Pancreas (tissue), 10 donors: ENCODE measurements around the gene HOXD12. TPM values are rescaled to one million over a fixed set of nuclear protein-coding genes. Genes with fewer than 3 reads are reported as not detected.
A peak's percentile ranks its signal among the peaks of the same experiment; 100 is the strongest.

ENCODE experiments used
- ATAC-seq, 4 donors: fragments of 200-7000 bp; cut with Tn5 transposase; one replicate each; pipeline versions ENCODE4 v1.8.0 to v1.9.1; 2020; ENCODE audit warnings: mild to moderate bottlenecking in 4 of 4, moderate library complexity in 4 of 4
- DNase-seq, 6 donors: peaks; one replicate each; pipeline ENCODE4 v3.0.0-alpha.2; 2020
- FAIRE-seq: peaks from 2 replicates; lab custom pipeline; 2012; peaks lifted over from hg19 to GRCh38; lab: Jason Lieb, UNC
- H3K27ac ChIP-seq, 4 donors: fragments of 200-600 bp; sonication (generic); 1 replicate in 3 of 4; 2 replicates in 1 of 4; pipeline versions ENCODE4 v1.5.0 to v1.8.0; 2020
- H3K27me3 ChIP-seq, 4 donors: fragments of 200-600 bp; one replicate each; pipeline ENCODE4 v1.8.0; 2021
- H3K36me3 ChIP-seq, 3 donors: fragments of 200-600 bp; sonication (generic) in 1 of 3; one replicate each; pipeline versions ENCODE4 v1.5.0 to v1.8.0; 2020 to 2021
- H3K4me1 ChIP-seq, 3 donors: fragments of 200-600 bp; one replicate each; pipeline ENCODE4 v1.8.0; 2021
- H3K4me3 ChIP-seq, 4 donors: fragments of 200-600 bp; sonication (generic) in 2 of 4; one replicate each; pipeline versions ENCODE4 v1.5.0 to v1.8.0; 2020 to 2021
- H3K9me3 ChIP-seq, 4 donors: fragments of 200-600 bp; one replicate each; pipeline ENCODE4 v1.8.0; 2021
- whole genome bisulfite sequencing, 2 donors: extraction: QIAGEN DNeasy Blood & Tissue Kit; methylation state at CpG; one replicate each; pipeline ENCODE4 v1.1.7; 2013; 5-methylcytosine and 5-hydroxymethylcytosine counted together
- intact Hi-C, 3 donors: fragments of 100-400 bp; cut with DNase I; formaldehyde crosslinking; loops; one replicate each; pipeline versions ENCODE4 v1.11.1 to v1.14.2; 2022
- polyA plus RNA-seq, 2 donors: library from polyadenylated mRNA; stranded (reverse); fragments of 200-250 nt; gene quantifications; one replicate each; pipeline ENCODE4 v1.2.3, GENCODE V29; 2013
- total RNA-seq, 6 donors: library from RNA; stranded (reverse); fragmentation: NEBNext Ultra II Directional in 4 of 6; extraction: Animal tissue kit (Norgen Biotek cat#: 25700) in 4 of 6; gene quantifications; one replicate each; pipeline versions ENCODE4 v1.2.1 to v1.2.4, GENCODE V29; 2021 to 2023
- TF ChIP-seq, protein P1 (sequence below), 4 donors: fragments of 200-600 bp; sonication (generic) in 3 of 4; IDR thresholded peaks; one replicate each; pipeline versions ENCODE4 v1.5.0 to v1.8.0; 2021; ENCODE audit warnings: antibody characterized with exemption in 4 of 4
- donor health status: healthy with polysubstance abuse.
- donor health status: DM: no; HTN: no; CAD: no; lungs with moderate emphysema.
- donor health status: DM: no; HTN: no; CAD: no.
- donor health status: control.
- donor health status: control.
- donor health status: Bipolar disorder and iron deficiency.
- donor health status: DM: yes; HTN: yes; CAD: no.
- donor health status: DM: no; HTN: no; CAD: no.
- donor health status: DM: no; HTN: no; CAD: no.
- donor health status: DM: yes; HTN: yes; CAD: no.

The HOXD12 gene
- total and polyA plus RNA-seq, 8 donors: not detected

DNA sequence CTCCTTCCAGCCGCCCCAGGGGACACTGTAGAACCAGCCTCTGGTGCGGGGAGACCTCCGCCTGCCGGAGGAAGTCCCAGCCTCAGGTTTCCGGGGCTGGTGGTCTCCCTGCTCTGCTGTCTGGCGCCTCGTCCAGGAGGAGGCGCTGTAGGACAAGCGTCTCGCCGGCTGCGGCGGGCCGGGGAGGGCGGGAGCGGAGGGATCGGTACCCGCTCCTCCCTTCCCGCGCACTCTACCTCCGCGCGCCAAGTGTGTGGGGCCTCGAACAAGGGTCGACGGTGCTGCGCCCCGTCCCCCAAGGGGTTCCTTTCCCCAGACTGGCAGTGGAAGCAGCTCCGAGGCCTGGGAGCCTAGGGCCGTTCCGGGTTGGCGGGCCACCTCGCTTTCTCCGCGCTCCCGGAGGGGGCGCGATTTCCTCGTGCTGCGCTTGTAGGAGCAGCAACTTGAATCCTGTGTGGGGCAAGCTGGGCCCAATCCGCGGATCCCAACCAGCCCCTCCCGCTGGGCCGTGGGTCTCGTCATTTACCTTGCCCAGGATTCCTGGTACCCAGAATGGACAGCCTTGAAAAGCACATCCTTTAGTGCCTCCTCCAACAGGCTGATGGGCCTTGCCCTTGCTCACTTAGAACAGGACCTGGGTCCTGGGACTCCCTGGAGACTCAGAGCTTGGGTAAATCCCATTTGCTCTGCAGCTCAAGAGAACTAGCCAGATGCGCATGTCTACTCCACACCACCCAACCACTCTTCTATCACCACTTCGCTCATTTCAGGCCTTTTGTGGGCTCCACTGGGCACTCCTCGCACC, 41.1 kb downstream of the HOXD12 start:
- WGBS, 2 donors: 9 to 10% methylated on average over 37 to 48 of the region's 48 CpGs
- Histone ChIP-seq H3K27ac (no peak overlapping the region), H3K4me1 (peaks cover 0 to 6% (median 0%) of the 10 kb centered on the region in 3 donors), H3K27me3 (peaks cover 0 to 61% (median 12%) of the 10 kb centered on the region in 4 donors), H3K9me3 (no peaks in the 10 kb centered on the region), H3K4me3 (peak overlapping the region in 2 of 4 donors; percentile 33 to 46), H3K36me3 (no peaks in the 10 kb centered on the region)
- TF ChIP-seq, protein P1, sequence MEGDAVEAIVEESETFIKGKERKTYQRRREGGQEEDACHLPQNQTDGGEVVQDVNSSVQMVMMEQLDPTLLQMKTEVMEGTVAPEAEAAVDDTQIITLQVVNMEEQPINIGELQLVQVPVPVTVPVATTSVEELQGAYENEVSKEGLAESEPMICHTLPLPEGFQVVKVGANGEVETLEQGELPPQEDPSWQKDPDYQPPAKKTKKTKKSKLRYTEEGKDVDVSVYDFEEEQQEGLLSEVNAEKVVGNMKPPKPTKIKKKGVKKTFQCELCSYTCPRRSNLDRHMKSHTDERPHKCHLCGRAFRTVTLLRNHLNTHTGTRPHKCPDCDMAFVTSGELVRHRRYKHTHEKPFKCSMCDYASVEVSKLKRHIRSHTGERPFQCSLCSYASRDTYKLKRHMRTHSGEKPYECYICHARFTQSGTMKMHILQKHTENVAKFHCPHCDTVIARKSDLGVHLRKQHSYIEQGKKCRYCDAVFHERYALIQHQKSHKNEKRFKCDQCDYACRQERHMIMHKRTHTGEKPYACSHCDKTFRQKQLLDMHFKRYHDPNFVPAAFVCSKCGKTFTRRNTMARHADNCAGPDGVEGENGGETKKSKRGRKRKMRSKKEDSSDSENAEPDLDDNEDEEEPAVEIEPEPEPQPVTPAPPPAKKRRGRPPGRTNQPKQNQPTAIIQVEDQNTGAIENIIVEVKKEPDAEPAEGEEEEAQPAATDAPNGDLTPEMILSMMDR (IDR thresholded peaks at IDR 0.05): peak; percentile 68 to 86 (median 76)
- DNase-seq (peak; percentile 42 to 89 (median 68)), ATAC-seq (peak; percentile 84 to 97 (median 96)), FAIRE-seq (no peak)
- intact Hi-C loops: loop anchor here (5.0 to 10.0 kb wide), 3 partner anchors 312 to 504 kb away; no protein-coding TSS in a partner anchor

DNA sequence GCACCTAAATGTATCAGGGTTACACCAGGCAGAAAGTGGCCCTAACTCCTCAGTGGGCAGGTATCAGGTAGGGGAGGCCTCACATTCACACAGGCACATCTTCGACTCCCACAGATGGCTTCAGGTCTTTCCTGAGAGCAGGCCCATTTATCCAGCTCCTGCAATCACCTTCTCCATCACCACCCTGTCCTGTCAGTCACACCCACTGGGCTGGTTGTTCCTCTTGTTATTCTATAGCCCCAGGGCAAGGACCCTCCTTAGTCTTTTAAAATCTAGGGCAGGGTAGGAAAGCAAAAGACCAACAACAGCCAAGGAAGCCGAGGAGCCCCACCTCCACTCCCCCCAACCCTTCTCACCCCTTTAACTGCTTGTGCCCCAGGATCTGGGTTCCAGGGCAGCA, 42.7 kb downstream of the HOXD12 start:
- Histone ChIP-seq H3K9me3 (no peaks in the 10 kb centered on the region), H3K4me1 (no peaks in the 10 kb centered on the region), H3K36me3 (no peaks in the 10 kb centered on the region), H3K27me3 (peaks cover 0 to 53% (median 14%) of the 10 kb centered on the region in 4 donors), H3K4me3 (no peak overlapping the region), H3K27ac (no peak overlapping the region)
- FAIRE-seq: no peak
- TF ChIP-seq, protein P1 (IDR thresholded peaks at IDR 0.05): no peak
- intact Hi-C loops: loop anchor here (5.0 to 10.0 kb wide), 3 partner anchors 310 to 503 kb away; no protein-coding TSS in a partner anchor
- DNase-seq: no peak
- WGBS, 2 donors: 73 to 77% methylated on average over 2 of the region's 2 CpGs
- ATAC-seq: no peak

DNA sequence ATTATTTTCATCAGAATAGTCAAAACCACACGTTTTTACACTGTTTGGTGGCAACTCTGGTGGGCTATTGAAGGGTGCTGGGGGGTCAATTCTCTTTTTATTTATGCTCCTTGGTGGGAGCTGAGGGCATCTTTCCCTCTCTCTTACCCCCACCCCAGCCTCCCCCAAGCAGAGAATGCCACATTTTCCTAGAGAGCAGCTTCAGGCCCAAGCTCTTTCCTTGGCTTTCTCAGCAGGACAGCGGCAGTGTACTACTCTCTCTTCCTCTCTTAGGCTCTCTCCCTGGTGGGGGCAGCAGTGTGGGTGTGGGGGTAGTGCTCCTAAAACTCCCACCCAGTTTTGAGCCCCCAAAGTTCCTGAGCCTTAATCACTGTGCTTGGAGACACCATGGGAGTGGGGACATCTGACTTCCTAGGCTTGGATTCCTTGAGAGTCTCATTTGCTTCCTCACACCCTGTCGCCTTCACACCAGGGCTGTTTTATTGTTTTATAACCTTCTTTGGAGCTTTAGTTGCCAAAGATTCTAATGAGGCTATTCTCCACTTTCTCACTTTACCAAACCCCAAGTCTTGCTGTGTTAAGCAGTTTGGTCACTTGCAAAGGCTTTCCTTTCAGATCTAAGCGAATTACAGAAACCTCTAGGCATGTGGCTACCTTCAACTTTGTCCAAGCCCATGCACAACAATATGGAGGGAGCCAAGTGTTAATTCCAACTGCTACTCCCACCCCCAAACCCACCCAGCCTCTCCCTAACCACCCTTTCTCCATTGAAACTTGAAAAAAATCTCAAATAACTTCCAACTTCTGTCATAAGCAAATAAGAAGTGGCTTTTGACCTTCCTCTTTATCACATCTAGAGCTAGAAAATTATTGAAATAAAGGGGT, 45.7 kb downstream of the HOXD12 start:
- H3K27me3 ChIP-seq: peaks cover 0 to 22% (median 3%) of the 10 kb centered on the region in 4 donors
- no peaks in the 10 kb centered on the region for H3K9me3 ChIP-seq
- H3K36me3 ChIP-seq: no peaks in the 10 kb centered on the region
- H3K27ac ChIP-seq: no peak overlapping the region
- TF ChIP-seq, protein P1 (IDR thresholded peaks at IDR 0.05): no peak
- DNase-seq (no peak), FAIRE-seq (no peak), ATAC-seq (no peak)
- no peaks in the 10 kb centered on the region for H3K4me1 ChIP-seq
- no peak overlapping the region for H3K4me3 ChIP-seq
- intact Hi-C loops: loop anchor here in 1 of 3 donors (10.0 kb wide), 1 partner anchor 499 kb away; no protein-coding TSS in a partner anchor
- WGBS, 2 donors: 22 to 27% methylated on average over 4 of the region's 4 CpGs

DNA sequence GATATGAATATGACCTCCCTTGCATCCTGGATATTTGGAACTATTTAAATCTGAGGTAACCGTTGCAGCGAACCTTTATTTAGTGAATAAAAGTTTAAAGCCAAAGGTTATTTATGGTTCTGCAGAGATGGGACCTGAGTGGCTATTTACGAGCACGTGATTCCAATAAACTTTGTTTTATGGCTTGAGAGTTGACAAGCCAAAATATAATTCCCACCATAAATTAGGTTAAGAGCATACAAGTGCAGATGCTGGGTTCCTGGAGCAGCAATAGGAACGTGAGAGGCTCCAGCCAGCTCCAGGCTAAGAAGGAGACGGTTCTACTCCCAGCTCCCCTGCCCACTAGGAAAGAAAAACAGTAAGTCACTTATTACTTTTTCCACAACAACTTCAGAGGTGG, 46.5 kb downstream of the HOXD12 start:
- FAIRE-seq (no peak), DNase-seq (no peak), ATAC-seq (no peak)
- Histone ChIP-seq H3K27ac (no peak overlapping the region), H3K27me3 (peaks cover 0 to 15% (median 5%) of the 10 kb centered on the region in 4 donors), H3K4me3 (no peak overlapping the region), H3K9me3 (no peaks in the 10 kb centered on the region), H3K4me1 (no peaks in the 10 kb centered on the region), H3K36me3 (no peaks in the 10 kb centered on the region)
- TF ChIP-seq, protein P1 (IDR thresholded peaks at IDR 0.05): no peak
- 18 to 23% methylated on average over 6 of the region's 6 CpGs for WGBS, 2 donors
- intact Hi-C loops: loop anchor here in 1 of 3 donors (10.0 kb wide), 1 partner anchor 499 kb away; no protein-coding TSS in a partner anchor
